Calu3 (cell line): Measurements from ENCODE around the gene CCDC13. TPM values are rescaled to one million over a fixed set of nuclear protein-coding genes. Genes with fewer than 3 reads are reported as not detected.

Source experiments
- BruUV-seq: library from RNA; stranded (reverse); fragments of 400-500 nt; replicated peaks from 2 replicates; lab custom pipeline; 2021; lab: Mats Ljungman, UMichigan
- CTCF ChIA-PET: fragments of 300-600 bp; sonication (Branson Sonifier 250); formaldehyde crosslinking; loops from one replicate; lab custom pipeline; 2022; ENCODE audit warnings: antibody characterized with exemption; lab: Charles Lee
- DNase-seq: peaks from one replicate; pipeline ENCODE4 v3.0.0; 2022
- H3K27ac Mint-ChIP-seq: one replicate; pipeline ENCODE4 v1.8.0; 2022; ENCODE audit warnings: mixed read lengths; ENCODE audit not compliant: unreplicated experiment
- H3K27me3 Mint-ChIP-seq: one replicate; pipeline ENCODE4 v1.8.0; 2022; ENCODE audit warnings: mixed read lengths; ENCODE audit not compliant: unreplicated experiment
- H3K36me3 Mint-ChIP-seq: one replicate; pipeline ENCODE4 v1.8.0; 2022; ENCODE audit warnings: mild to moderate bottlenecking, moderate library complexity, mixed read lengths; ENCODE audit not compliant: insufficient read depth, unreplicated experiment
- H3K4me1 Mint-ChIP-seq: one replicate; pipeline ENCODE4 v1.8.0; 2022; ENCODE audit warnings: mild to moderate bottlenecking, low read depth, mixed read lengths; ENCODE audit not compliant: unreplicated experiment
- H3K4me3 Mint-ChIP-seq: one replicate; pipeline ENCODE4 v1.8.0; 2022; ENCODE audit warnings: mild to moderate bottlenecking, low read depth, moderate library complexity, mixed read lengths; ENCODE audit not compliant: unreplicated experiment
- H3K9me3 Mint-ChIP-seq: one replicate; pipeline ENCODE4 v1.8.0; 2022; ENCODE audit warnings: low read depth, mixed read lengths; ENCODE audit not compliant: unreplicated experiment
- intact Hi-C: fragments of 100-400 bp; cut with micrococcal nuclease; formaldehyde crosslinking; loops from one replicate; pipeline ENCODE4 v1.10.0; 2022; ENCODE audit not compliant: unreplicated experiment
- total RNA-seq: library from RNA; stranded (reverse); gene quantifications from 2 replicates; pipeline ENCODE4 v1.2.3, GENCODE V29; 2022
- TF ChIP-seq, protein P1 (sequence below): fragments of 200-600 bp; IDR thresholded peaks from one replicate; pipeline ENCODE4 v1.8.0; 2022; ENCODE audit warnings: antibody characterized with exemption; ENCODE audit not compliant: unreplicated experiment

Gene CCDC13
- total RNA-seq, 1 experiment from 2014 or later: 0.68 TPM

DNA sequence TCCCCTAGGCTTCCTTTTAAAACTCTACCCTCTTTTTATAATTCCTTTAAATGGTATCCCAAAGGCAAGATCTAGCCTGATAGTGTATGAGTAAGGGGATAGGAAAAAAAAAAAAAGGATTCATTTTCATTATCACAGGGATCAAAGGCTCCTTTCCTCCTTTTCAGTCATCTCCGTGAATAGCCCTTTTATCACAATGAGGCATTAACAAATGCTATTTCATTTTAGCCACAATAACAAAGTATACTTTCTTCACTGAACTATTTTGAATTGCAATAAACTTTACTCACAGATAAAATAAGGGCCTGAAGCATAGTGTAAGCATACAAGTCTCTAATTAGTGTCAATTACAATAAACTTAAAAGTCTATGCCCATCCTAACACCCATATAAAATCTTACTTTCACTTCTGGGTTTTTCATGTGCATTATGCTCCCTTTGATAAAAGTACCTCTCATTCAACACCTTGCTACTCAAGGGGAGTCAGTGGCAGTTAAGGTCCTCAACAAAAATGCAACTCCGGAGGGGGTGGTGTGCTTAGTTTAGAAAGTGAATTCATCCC, 22.6 kb upstream of the CCDC13 start:
- TF ChIP-seq, protein P1, sequence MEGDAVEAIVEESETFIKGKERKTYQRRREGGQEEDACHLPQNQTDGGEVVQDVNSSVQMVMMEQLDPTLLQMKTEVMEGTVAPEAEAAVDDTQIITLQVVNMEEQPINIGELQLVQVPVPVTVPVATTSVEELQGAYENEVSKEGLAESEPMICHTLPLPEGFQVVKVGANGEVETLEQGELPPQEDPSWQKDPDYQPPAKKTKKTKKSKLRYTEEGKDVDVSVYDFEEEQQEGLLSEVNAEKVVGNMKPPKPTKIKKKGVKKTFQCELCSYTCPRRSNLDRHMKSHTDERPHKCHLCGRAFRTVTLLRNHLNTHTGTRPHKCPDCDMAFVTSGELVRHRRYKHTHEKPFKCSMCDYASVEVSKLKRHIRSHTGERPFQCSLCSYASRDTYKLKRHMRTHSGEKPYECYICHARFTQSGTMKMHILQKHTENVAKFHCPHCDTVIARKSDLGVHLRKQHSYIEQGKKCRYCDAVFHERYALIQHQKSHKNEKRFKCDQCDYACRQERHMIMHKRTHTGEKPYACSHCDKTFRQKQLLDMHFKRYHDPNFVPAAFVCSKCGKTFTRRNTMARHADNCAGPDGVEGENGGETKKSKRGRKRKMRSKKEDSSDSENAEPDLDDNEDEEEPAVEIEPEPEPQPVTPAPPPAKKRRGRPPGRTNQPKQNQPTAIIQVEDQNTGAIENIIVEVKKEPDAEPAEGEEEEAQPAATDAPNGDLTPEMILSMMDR: no peak

DNA sequence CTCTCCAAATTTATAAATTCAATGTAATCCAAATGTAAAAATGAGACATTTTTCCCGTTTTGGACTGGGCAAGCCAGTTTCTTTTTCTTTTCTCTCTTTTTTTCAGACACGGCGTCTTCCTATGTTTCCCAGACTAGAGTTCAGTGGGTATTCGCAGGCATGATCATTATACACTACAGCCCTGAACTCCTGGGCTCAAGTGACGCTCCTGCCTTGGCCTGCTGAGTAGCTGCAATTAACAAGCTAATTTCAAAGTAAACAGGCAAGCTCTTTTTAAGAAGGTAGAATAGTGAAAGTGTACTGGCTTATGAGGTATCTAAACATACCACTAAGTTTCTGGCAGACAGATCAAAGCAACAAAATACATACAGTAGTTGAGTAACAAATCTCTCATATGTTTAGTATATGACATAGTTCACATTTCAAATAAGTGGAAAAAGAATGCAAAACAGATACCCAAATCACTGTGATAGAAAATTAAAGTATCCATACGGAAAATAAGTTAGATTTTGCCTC, 17.7 kb upstream of the CCDC13 start:
- Mint-ChIP-seq H3K36me3 (peaks cover 40% of the 10 kb centered on the region), H3K4me3 (no peak overlapping the region), H3K4me1 (no peaks in the 10 kb centered on the region), H3K9me3 (no peaks in the 10 kb centered on the region), H3K27ac (no peak overlapping the region), H3K27me3 (no peaks in the 10 kb centered on the region)
- intact Hi-C loops: no loop called here
- DNase-seq: no peak
- TF ChIP-seq, protein P1: no peak
- no TSS peak for BruUV-seq
- CTCF ChIA-PET: interaction anchor here (0.5 kb wide), 1 partner anchor 9 kb away, joined by 3 read pairs; no protein-coding TSS in a partner anchor

More for the DNA sequence above, 22.6 kb upstream of the CCDC13 start:
- DNase-seq: no peak
- Mint-ChIP-seq H3K4me1 (no peaks in the 10 kb centered on the region), H3K27me3 (no peaks in the 10 kb centered on the region), H3K27ac (no peak overlapping the region), H3K9me3 (no peaks in the 10 kb centered on the region), H3K4me3 (no peak overlapping the region), H3K36me3 (peaks cover 26% of the 10 kb centered on the region)
- intact Hi-C loops: no loop called here
- CTCF ChIA-PET: no interaction called here
- no TSS peak for BruUV-seq

DNA sequence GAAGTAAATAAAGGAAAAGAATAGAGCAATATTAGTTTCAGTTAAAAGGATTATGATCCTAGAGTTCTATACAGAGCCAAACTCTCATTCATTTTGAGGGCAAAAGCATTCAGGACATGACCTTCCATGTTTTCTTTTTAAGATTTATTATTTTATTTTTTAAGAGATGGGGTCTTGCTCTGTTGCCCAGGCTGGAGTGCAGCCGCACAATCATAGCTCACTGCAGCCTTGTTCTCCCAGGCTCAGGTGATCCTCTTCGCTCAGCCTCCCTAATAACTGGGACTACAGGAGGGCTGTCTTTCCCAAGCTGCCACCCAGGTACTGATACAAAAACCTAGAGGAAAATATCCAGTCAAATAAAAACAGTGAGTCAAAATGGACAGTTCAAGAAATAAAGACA, 13.6 kb upstream of the CCDC13 start:
- no peaks in the 10 kb centered on the region for H3K9me3 Mint-ChIP-seq
- CTCF ChIA-PET: no interaction called here
- no peak for DNase-seq
- no peaks in the 10 kb centered on the region for H3K4me1 Mint-ChIP-seq
- peaks cover 16% of the 10 kb centered on the region for H3K36me3 Mint-ChIP-seq
- TF ChIP-seq, protein P1: no peak
- no peak overlapping the region for H3K27ac Mint-ChIP-seq
- intact Hi-C loops: no loop called here
- no TSS peak for BruUV-seq
- no peaks in the 10 kb centered on the region for H3K27me3 Mint-ChIP-seq
- H3K4me3 Mint-ChIP-seq: no peak overlapping the region

DNA sequence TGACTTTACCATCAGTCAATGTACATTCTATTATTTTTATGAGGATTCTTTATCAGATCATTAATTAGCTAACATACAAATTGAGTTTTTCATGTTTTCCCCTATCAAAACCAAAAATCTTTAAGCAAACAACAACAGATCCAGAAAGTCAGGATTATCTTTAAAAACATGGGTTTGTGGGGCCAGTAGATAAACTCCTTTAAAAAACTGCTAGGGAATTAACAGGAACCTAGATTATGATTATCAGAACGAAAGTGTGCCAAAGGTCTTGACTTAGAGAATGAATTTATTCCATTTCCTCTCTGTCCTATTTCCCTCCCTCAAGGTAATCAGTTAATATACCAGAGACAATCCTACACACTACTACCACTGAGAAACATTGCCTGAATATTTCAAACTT, 13.2 kb upstream of the CCDC13 start:
- CTCF ChIA-PET: no interaction called here
- intact Hi-C loops: no loop called here
- H3K36me3 Mint-ChIP-seq: peaks cover 13% of the 10 kb centered on the region
- H3K4me1 Mint-ChIP-seq: no peaks in the 10 kb centered on the region
- H3K9me3 Mint-ChIP-seq: no peaks in the 10 kb centered on the region
- H3K27me3 Mint-ChIP-seq: no peaks in the 10 kb centered on the region
- no peak for DNase-seq
- no peak overlapping the region for H3K27ac Mint-ChIP-seq
- TF ChIP-seq, protein P1: no peak
- BruUV-seq: no TSS peak
- no peak overlapping the region for H3K4me3 Mint-ChIP-seq
